ENCODE data around the gene CECR2.

CECR2 gene

DNA sequence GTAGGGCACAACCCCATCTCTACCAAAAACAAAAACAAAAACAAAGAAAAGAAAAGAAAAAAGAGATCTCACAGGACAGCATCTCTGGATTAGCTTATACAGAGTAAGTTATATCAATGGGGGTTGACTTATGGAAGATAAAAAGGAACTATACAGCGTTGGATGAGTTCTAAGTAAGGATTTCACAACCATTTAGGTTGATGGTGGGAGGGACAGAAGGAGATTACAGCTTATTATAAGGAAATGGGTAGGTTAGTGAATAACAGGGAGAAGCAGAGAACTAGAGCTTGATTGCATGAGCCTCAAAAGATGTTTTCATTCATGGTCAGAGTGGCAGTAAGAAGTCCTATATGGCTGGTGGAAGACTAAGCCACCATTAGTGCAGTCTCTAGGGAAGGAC lies 60.3 kb downstream of the CECR2 start:
- no peak for TF ChIP-seq CTCF (IDR thresholded peaks at IDR 0.05; ENCODE audit: control insufficient read depth, extremely low read depth, insufficient read depth)
- no peak overlapping the region for H3K4me3 ChIP-seq (ENCODE audit: low read depth, low read length)
- DNase-seq (ENCODE audit: low read depth): no peak

GRCh38 chr22:17430412-17430811 lies 61.2 kb downstream of the CECR2 start:
- no peak overlapping the region for H3K4me3 ChIP-seq (ENCODE audit: low read depth, low read length)
- TF ChIP-seq CTCF (IDR thresholded peaks at IDR 0.05; ENCODE audit: control insufficient read depth, extremely low read depth, insufficient read depth): no peak
- no peak for DNase-seq (ENCODE audit: low read depth)

GRCh38 chr22:17431179-17431578 lies 61.9 kb downstream of the CECR2 start:
- no peak overlapping the region for H3K4me3 ChIP-seq (ENCODE audit: low read depth, low read length)
- TF ChIP-seq CTCF (IDR thresholded peaks at IDR 0.05; ENCODE audit: control insufficient read depth, extremely low read depth, insufficient read depth): no peak
- no peak for DNase-seq (ENCODE audit: low read depth)

- H3K4me3 ChIP-seq (ENCODE audit: low read depth, low read length): no peak overlapping the region
- no peak for DNase-seq (ENCODE audit: low read depth)
- no peak for TF ChIP-seq CTCF (IDR thresholded peaks at IDR 0.05; ENCODE audit: control insufficient read depth, extremely low read depth, insufficient read depth)
Measured at GRCh38 chr22:17434856-17435255, 65.6 kb downstream of the CECR2 start.

- TF ChIP-seq CTCF (IDR thresholded peaks at IDR 0.05; ENCODE audit: control insufficient read depth, extremely low read depth, insufficient read depth): no peak
- DNase-seq (ENCODE audit: low read depth): no peak
- no peak overlapping the region for H3K4me3 ChIP-seq (ENCODE audit: low read depth, low read length)
Measured at GRCh38 chr22:17435375-17435774, 66.1 kb downstream of the CECR2 start.

GRCh38 chr22:17436382-17436980 lies 67.2 kb downstream of the CECR2 start:
- no peak overlapping the region for H3K4me3 ChIP-seq (ENCODE audit: low read depth, low read length)
- no peak for DNase-seq (ENCODE audit: low read depth)
- no peak for TF ChIP-seq CTCF (IDR thresholded peaks at IDR 0.05; ENCODE audit: control insufficient read depth, extremely low read depth, insufficient read depth)

GRCh38 chr22:17436981-17437412 lies 67.7 kb downstream of the CECR2 start:
- no peak overlapping the region for H3K4me3 ChIP-seq (ENCODE audit: low read depth, low read length)
- TF ChIP-seq CTCF (IDR thresholded peaks at IDR 0.05; ENCODE audit: control insufficient read depth, extremely low read depth, insufficient read depth): no peak
- no peak for DNase-seq (ENCODE audit: low read depth)

Data from LNCaP clone FGC (cell line).